Nephron progenitor cell (in vitro differentiated cells): ENCODE data around the gene SH3GL1.

ENCODE experiments used
- DNase-seq: peaks from one replicate; pipeline ENCODE4 v3.0.0; 2021
- H3K27ac Mint-ChIP-seq: 2 replicates; pipeline ENCODE4 v1.8.0; 2021; ENCODE audit warnings: mild to moderate bottlenecking, moderate library complexity, mixed read lengths
- H3K27me3 Mint-ChIP-seq: 2 replicates; pipeline ENCODE4 v1.8.0; 2021; ENCODE audit warnings: mild to moderate bottlenecking, low read depth, mixed read lengths; ENCODE audit not compliant: poor library complexity
- H3K36me3 Mint-ChIP-seq: 2 replicates; pipeline ENCODE4 v1.8.0; 2021; ENCODE audit warnings: low read depth, mixed read lengths
- H3K4me1 Mint-ChIP-seq: 2 replicates; pipeline ENCODE4 v1.8.0; 2021; ENCODE audit warnings: mixed read lengths
- H3K4me3 Mint-ChIP-seq: 2 replicates; pipeline ENCODE4 v1.8.0; 2021; ENCODE audit warnings: mild to moderate bottlenecking, moderate library complexity, mixed read lengths
- H3K9me3 Mint-ChIP-seq: 2 replicates; pipeline ENCODE4 v1.8.0; 2021; ENCODE audit warnings: mild to moderate bottlenecking, moderate library complexity, mixed read lengths
- TF ChIP-seq, protein P1 (sequence below): fragments of 200-600 bp; sonication (generic); IDR thresholded peaks from 2 replicates; pipeline ENCODE4 v1.5.0; 2021; ENCODE audit warnings: antibody characterized with exemption

Gene SH3GL1

DNA sequence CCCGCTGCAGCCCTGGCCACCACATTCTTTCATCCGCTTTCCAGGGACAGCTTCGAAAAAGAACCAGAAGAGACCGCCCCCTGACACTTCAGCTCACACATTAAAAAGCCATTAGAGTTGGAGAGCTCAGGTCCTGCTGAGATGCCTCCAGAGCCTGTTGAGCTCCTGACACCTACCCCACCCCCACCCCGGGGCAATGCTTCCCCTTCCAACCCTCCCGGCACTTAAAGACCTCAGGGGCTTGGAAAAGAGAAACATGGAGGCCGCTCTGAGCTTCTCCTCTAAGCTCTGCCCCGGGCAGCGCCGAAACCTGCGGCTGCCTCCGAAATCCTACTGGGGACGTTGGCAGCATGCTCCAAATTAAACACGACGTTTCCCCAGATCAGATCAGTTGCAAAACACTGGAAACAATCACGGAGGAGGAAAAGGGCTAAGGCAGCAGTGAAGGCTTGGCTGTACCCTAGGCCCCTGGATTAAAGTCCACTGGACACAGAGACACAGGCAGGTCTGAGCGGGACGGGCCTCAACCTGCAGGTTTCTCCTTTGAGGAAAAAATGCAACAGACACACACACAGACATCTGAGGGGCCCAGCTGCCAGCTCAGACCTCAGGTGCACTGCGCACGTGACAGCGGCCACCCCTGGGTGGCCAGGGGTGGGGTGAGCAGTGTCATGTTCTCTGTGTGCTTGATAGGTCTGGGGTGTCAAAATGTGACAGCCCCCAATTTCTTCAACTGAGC is 9.6 kb downstream of the SH3GL1 start:
- peak; percentile 47 for DNase-seq
- H3K27ac Mint-ChIP-seq = peak overlapping the region; percentile 93
- no peaks in the 10 kb centered on the region for H3K9me3 Mint-ChIP-seq
- H3K4me3 Mint-ChIP-seq = peak overlapping the region; percentile 73
- peaks cover 80% of the 10 kb centered on the region for H3K4me1 Mint-ChIP-seq
- peaks cover 11% of the 10 kb centered on the region for H3K36me3 Mint-ChIP-seq
- TF ChIP-seq, protein P1, sequence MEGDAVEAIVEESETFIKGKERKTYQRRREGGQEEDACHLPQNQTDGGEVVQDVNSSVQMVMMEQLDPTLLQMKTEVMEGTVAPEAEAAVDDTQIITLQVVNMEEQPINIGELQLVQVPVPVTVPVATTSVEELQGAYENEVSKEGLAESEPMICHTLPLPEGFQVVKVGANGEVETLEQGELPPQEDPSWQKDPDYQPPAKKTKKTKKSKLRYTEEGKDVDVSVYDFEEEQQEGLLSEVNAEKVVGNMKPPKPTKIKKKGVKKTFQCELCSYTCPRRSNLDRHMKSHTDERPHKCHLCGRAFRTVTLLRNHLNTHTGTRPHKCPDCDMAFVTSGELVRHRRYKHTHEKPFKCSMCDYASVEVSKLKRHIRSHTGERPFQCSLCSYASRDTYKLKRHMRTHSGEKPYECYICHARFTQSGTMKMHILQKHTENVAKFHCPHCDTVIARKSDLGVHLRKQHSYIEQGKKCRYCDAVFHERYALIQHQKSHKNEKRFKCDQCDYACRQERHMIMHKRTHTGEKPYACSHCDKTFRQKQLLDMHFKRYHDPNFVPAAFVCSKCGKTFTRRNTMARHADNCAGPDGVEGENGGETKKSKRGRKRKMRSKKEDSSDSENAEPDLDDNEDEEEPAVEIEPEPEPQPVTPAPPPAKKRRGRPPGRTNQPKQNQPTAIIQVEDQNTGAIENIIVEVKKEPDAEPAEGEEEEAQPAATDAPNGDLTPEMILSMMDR = no peak
- H3K27me3 Mint-ChIP-seq = no peaks in the 10 kb centered on the region

DNA sequence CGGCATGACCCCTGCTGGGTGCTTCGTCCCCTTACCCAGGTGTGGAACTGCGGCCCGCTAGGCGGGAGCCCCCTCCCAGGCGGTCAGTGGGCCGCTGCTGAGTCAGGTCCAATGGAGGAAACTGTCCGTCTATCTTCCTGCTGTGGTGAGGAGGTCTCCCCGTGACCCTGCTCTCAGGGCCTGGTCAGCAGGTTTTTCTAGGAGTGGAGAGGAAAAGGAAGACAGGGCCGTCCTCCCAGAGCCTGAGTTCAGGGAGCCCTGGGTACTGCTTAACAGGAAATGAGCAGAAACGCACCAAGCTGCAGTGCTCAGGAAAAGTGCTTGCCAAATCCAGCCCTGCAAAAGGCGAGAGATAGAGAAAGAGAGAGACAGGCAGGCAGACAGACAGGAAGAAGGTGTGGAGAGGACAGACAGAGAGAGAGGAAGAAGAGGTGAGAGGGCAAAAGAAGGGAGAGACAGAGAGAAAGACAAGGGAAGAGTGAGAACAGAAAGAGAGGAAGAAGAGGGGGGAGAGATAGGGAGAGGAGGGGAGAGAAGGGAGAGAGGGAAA is 10.3 kb downstream of the SH3GL1 start:
- no peaks in the 10 kb centered on the region for H3K27me3 Mint-ChIP-seq
- H3K9me3 Mint-ChIP-seq = no peaks in the 10 kb centered on the region
- TF ChIP-seq, protein P1 = no peak
- H3K4me1 Mint-ChIP-seq = peaks cover 84% of the 10 kb centered on the region
- H3K4me3 Mint-ChIP-seq = peak overlapping the region; percentile 73
- no peak for DNase-seq
- H3K36me3 Mint-ChIP-seq = peaks cover 7% of the 10 kb centered on the region
- peak overlapping the region; percentile 93 for H3K27ac Mint-ChIP-seq

- Mint-ChIP-seq H3K36me3 (peaks cover 6% of the 10 kb centered on the region), H3K4me3 (no peak overlapping the region), H3K4me1 (peaks cover 80% of the 10 kb centered on the region), H3K27ac (peak overlapping the region; percentile 93), H3K9me3 (no peaks in the 10 kb centered on the region), H3K27me3 (no peaks in the 10 kb centered on the region)
- no peak for DNase-seq
- TF ChIP-seq, protein P1 = no peak
Observed at GRCh38 chr19:4389511-4390016, 10.8 kb downstream of the SH3GL1 start.

DNA sequence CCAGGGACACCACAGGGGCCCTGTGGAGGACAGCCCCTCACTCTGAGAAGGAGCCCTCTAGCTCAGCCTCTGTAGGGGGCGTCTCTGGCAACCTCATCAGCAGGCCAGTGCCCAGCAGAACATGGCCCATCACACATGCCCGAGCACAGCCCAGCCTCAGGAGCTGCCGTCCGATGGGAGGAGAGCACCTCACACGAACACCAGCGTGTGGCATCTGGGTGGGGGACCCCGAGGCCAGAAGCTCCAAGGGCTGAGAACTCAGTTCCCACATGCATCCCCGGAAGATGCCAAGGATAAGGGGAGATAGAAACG is 11.3 kb downstream of the SH3GL1 start:
- H3K27me3 Mint-ChIP-seq = no peaks in the 10 kb centered on the region
- peaks cover 74% of the 10 kb centered on the region for H3K4me1 Mint-ChIP-seq
- no peaks in the 10 kb centered on the region for H3K9me3 Mint-ChIP-seq
- H3K4me3 Mint-ChIP-seq = peak overlapping the region; percentile 13
- H3K36me3 Mint-ChIP-seq = peaks cover 6% of the 10 kb centered on the region
- DNase-seq = no peak
- TF ChIP-seq, protein P1 = no peak
- H3K27ac Mint-ChIP-seq = peak overlapping the region; percentile 97

DNA sequence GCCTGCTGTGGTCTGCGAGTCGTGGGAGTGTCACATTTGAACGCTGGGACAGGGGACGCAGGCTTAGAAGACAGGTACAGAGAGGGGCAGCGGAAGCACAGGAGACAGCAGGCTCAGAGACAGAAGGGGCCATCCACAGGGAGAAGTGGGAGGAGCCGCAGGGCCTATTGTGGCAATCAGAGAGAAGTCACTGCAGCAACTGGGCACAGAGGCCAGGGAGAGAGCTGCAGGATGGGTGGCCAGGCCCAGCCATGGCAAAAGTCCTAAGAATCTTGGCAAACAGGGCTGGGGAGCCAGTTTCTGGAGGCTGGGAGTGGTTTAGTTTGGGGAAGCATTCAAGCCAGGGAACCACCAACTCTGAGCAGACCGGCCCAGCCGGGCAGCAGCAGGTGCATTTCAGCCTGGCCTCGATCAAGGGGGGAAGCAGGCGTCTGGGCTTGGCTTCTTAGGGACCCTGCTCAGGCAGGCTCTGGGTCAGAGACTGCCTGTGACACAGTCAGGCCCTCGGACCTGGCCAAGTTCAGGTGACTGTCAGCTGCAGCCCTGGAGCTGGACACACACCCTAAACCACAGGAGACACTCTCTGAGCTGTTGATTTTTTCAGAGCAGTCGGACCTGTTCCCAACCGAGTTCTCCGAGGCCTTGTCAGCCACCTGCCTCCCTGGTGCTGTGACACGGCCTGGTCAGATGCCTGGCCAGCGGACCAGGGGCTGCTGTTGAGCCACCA is 11.8 kb downstream of the SH3GL1 start:
- Mint-ChIP-seq H3K4me3 (peak overlapping the region; percentile 67), H3K9me3 (no peaks in the 10 kb centered on the region), H3K27ac (peak overlapping the region; percentile 97), H3K4me1 (peaks cover 70% of the 10 kb centered on the region), H3K27me3 (no peaks in the 10 kb centered on the region), H3K36me3 (peaks cover 11% of the 10 kb centered on the region)
- TF ChIP-seq, protein P1 = no peak
- peak; percentile 34 for DNase-seq
